Transverse colon (tissue), 4 donors: Measurements from ENCODE around the gene RAN.

ENCODE experiments used
- CTCF ChIP-seq, 5 experiments: fragments of 200-600 bp in 3 of 5; fragments of 450-650 bp in 2 of 5; sonication (generic) in 3 of 5; IDR thresholded peaks; 1 replicate in 2 of 5; 2 replicates in 3 of 5; pipeline ENCODE4 v1.5.1; 2016 to 2017; ENCODE audit warnings: antibody characterized with exemption in 5 of 5, inconsistent platforms in 3 of 5, mild to moderate bottlenecking in 2 of 5, moderate library complexity in 1 of 5
- POLR2A ChIP-seq: fragments of 450-650 bp; IDR thresholded peaks from one replicate; pipeline ENCODE4 v1.6.1; 2016; ENCODE audit warnings: antibody characterized with exemption, mild to moderate bottlenecking, moderate library complexity
- POLR2AphosphoS5 ChIP-seq, 3 donors: sonication (generic); formaldehyde crosslinking; IDR thresholded peaks; one replicate each; pipeline ENCODE4 v1.6.1; 2016; ENCODE audit warnings: antibody characterized with exemption in 3 of 3

DNA sequence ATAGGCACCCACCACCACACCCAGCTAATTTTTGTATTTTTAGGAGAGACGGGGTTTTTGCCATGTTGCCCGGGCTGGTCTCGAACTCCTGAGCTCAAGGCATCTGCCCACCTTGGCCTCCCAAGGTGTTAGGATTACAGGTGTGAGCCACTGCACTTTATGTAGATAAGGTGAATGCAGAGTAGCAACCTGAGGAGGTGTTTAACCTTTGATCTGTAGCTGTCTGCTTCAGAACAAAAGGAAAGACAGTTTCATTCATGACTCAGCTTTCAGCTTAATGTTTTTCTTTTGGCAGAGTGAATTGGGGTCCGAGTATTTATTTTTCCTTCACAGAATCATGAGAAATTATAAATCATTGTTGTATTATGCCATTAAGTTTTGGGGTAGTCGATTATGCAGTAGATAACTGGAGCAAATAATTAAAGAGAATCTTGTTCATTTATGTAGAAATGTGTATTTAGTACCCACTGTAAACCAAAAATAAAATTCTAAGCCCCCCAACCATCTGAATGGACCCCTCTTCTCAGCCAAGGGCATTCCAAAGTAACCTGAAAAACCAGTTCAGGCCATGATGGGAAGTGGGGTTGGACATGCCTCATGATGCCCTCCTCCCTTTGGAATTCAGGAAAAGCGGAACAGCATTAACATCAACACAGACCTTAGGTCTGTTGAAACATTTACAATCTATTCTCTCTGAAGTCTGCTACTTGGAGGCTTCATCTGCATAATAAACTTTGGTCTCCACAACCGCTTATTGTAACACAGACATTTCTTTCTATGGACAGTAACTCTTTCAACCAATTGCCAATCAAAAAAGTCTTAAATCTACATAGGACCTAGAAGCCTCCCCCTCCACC, 22.1 kb upstream of the RAN start:
- TF ChIP-seq POLR2A (no peak), CTCF (IDR thresholded peaks at IDR 0.05) (no peak), POLR2AphosphoS5 (IDR thresholded peaks at IDR 0.05) (no peak)
